ENCODE data around the gene CSPG4.

DNA sequence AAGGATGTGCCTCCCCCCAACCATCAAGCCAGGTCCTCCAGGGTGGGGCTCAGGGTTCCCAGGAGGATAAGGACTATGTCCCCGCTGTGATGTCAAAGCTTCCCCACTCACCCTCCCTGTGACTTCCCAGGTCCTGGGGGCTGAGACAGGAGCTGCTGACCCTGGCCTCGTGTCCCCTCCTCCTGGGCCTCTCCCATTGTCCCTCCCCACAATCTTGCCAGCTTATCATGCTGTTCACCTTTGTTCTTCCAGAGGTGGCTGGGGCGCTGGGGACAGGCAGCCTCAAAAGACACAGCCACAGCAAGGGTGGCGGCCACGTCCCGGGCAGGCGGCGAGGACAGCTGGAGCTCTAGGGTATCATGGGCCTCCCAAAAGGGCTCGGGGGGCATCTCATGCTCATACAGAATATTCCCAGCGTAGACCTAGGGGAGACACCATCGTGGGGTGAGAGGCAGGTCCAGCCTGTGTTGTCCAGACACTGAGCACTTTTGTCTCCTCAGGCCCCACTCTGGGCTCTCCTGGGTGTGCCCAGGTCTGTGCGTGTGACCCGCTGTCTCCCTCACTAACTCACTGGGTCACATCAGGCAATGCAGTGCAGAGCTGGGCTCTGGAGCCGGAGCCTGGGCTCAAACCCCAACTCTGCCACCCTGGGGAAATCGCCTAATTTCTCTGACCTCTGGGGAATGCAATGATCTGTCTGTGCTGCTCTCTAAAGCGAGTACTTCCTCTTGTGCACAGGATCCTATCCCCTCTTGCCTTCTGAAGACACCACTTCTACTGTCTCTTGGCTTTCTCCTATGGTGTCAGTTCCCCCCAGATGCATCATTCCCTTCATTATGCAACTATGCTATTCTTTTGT, 35.0 kb downstream of the CSPG4 start:
- TF ChIP-seq, protein P1, sequence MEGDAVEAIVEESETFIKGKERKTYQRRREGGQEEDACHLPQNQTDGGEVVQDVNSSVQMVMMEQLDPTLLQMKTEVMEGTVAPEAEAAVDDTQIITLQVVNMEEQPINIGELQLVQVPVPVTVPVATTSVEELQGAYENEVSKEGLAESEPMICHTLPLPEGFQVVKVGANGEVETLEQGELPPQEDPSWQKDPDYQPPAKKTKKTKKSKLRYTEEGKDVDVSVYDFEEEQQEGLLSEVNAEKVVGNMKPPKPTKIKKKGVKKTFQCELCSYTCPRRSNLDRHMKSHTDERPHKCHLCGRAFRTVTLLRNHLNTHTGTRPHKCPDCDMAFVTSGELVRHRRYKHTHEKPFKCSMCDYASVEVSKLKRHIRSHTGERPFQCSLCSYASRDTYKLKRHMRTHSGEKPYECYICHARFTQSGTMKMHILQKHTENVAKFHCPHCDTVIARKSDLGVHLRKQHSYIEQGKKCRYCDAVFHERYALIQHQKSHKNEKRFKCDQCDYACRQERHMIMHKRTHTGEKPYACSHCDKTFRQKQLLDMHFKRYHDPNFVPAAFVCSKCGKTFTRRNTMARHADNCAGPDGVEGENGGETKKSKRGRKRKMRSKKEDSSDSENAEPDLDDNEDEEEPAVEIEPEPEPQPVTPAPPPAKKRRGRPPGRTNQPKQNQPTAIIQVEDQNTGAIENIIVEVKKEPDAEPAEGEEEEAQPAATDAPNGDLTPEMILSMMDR (conservative IDR thresholded peaks at IDR 0.05 in 1 of 2, IDR thresholded peaks at IDR 0.05 in 1 of 2; ENCODE audit: extremely low read depth in 1 of 2, insufficient read depth in 1 of 2, low read depth in 1 of 2, low read length in 2 of 2): no peak
- no peak for TF ChIP-seq EZH2 (IDR thresholded peaks at IDR 0.05; ENCODE audit: borderline replicate concordance, low read length)

All from mammary epithelial cell (primary cell).